NCI-H446 treated with DMSO at 0.1 percent for 48 hours (cell line): ENCODE measurements around the gene RNU5B-1.
"Not testable (repeated sequence)": the region's sequence is repeated elsewhere in the genome, so short reads cannot be mapped to it uniquely, and the experiment has no call there.

Source experiments
- DNase-seq: peaks from one replicate; lab custom pipeline; 2025; lab: John Stamatoyannopoulos, UW

Gene RNU5B-1

GRCh38 chr15:65344214-65344913 is 39.9 kb downstream of the RNU5B-1 start:
- no peak for DNase-seq

GRCh38 chr15:65344914-65345275 is 40.4 kb downstream of the RNU5B-1 start:
- DNase-seq: no peak

GRCh38 chr15:65346856-65347598 is 42.5 kb downstream of the RNU5B-1 start:
- no peak for DNase-seq

GRCh38 chr15:65347756-65348155 is 43.3 kb downstream of the RNU5B-1 start:
- DNase-seq: not testable (repeated sequence)

GRCh38 chr15:65349338-65349737 is 44.9 kb downstream of the RNU5B-1 start:
- DNase-seq: no peak

GRCh38 chr15:65351972-65352371 is 47.5 kb downstream of the RNU5B-1 start:
- not testable (repeated sequence) for DNase-seq
